ENCODE measurements around the gene GSC.
A peak's percentile ranks its signal among the peaks of the same experiment; 100 is the strongest.
"Not testable (repeated sequence)": the region's sequence is repeated elsewhere in the genome, so short reads cannot be mapped to it uniquely, and the experiment has no call there.

GSC gene

GRCh38 chr14:94748667-94749347 lies 21.1 kb downstream of the GSC start:
- DNase-seq (ENCODE audit: insufficient read length, low spot score) (no peak), FAIRE-seq (peak; percentile 35)
- no peak for TF ChIP-seq POU2F2 (IDR thresholded peaks at IDR 0.05; ENCODE audit: low read depth, low read length)
- no peak for TF ChIP-seq SPI1 (IDR thresholded peaks at IDR 0.05; ENCODE audit: low read depth, low read length)
- no peak for TF ChIP-seq POLR2AphosphoS5 (IDR thresholded peaks at IDR 0.05; ENCODE audit: low read depth, low read length)
- TF ChIP-seq TAF1 (IDR thresholded peaks at IDR 0.05; ENCODE audit: low read depth, low read length): no peak
- no peak for TF ChIP-seq PAX5 (IDR thresholded peaks at IDR 0.05; ENCODE audit: insufficient read depth, low read length, severe bottlenecking)
- TF ChIP-seq POLR2A (IDR thresholded peaks at IDR 0.05; ENCODE audit: low read depth, low read length): no peak

GRCh38 chr14:94747739-94748138 lies 22.2 kb downstream of the GSC start:
- DNase-seq (ENCODE audit: insufficient read length, low spot score) (no peak), FAIRE-seq (no peak)
- TF ChIP-seq POU2F2 (IDR thresholded peaks at IDR 0.05; ENCODE audit: low read depth, low read length) (no peak), POLR2AphosphoS5 (IDR thresholded peaks at IDR 0.05; ENCODE audit: low read depth, low read length) (no peak), POLR2A (IDR thresholded peaks at IDR 0.05; ENCODE audit: low read depth, low read length) (no peak), TAF1 (IDR thresholded peaks at IDR 0.05; ENCODE audit: low read depth, low read length) (no peak), SPI1 (IDR thresholded peaks at IDR 0.05; ENCODE audit: low read depth, low read length) (no peak), PAX5 (IDR thresholded peaks at IDR 0.05; ENCODE audit: insufficient read depth, low read length, severe bottlenecking) (no peak)

GRCh38 chr14:94747153-94747552 lies 22.8 kb downstream of the GSC start:
- not testable (repeated sequence) for FAIRE-seq; DNase-seq (ENCODE audit: insufficient read length, low spot score)

- no peak for TF ChIP-seq POU2F2 (IDR thresholded peaks at IDR 0.05; ENCODE audit: low read depth, low read length)
- no peak for TF ChIP-seq TAF1 (IDR thresholded peaks at IDR 0.05; ENCODE audit: low read depth, low read length)
- no peak for TF ChIP-seq SPI1 (IDR thresholded peaks at IDR 0.05; ENCODE audit: low read depth, low read length)
- no peak for TF ChIP-seq PAX5 (IDR thresholded peaks at IDR 0.05; ENCODE audit: insufficient read depth, low read length, severe bottlenecking)
- no peak for TF ChIP-seq POLR2A (IDR thresholded peaks at IDR 0.05; ENCODE audit: low read depth, low read length)
- TF ChIP-seq POLR2AphosphoS5 (IDR thresholded peaks at IDR 0.05; ENCODE audit: low read depth, low read length): no peak
- FAIRE-seq (no peak), DNase-seq (ENCODE audit: insufficient read length, low spot score) (no peak)
Observed at GRCh38 chr14:94746131-94746530, 23.8 kb downstream of the GSC start.

- DNase-seq (ENCODE audit: insufficient read length, low spot score) (no peak), FAIRE-seq (no peak)
- TF ChIP-seq POLR2A (IDR thresholded peaks at IDR 0.05; ENCODE audit: low read depth, low read length) (no peak), TAF1 (IDR thresholded peaks at IDR 0.05; ENCODE audit: low read depth, low read length) (no peak), POLR2AphosphoS5 (IDR thresholded peaks at IDR 0.05; ENCODE audit: low read depth, low read length) (no peak), POU2F2 (IDR thresholded peaks at IDR 0.05; ENCODE audit: low read depth, low read length) (no peak), PAX5 (IDR thresholded peaks at IDR 0.05; ENCODE audit: insufficient read depth, low read length, severe bottlenecking) (no peak), SPI1 (IDR thresholded peaks at IDR 0.05; ENCODE audit: low read depth, low read length) (no peak)
Observed at GRCh38 chr14:94738751-94739150, 31.2 kb downstream of the GSC start.

GRCh38 chr14:94738097-94738496 lies 31.8 kb downstream of the GSC start:
- TF ChIP-seq PAX5 (IDR thresholded peaks at IDR 0.05; ENCODE audit: insufficient read depth, low read length, severe bottlenecking) (no peak), POLR2A (IDR thresholded peaks at IDR 0.05; ENCODE audit: low read depth, low read length) (no peak), POLR2AphosphoS5 (IDR thresholded peaks at IDR 0.05; ENCODE audit: low read depth, low read length) (no peak), SPI1 (IDR thresholded peaks at IDR 0.05; ENCODE audit: low read depth, low read length) (no peak), POU2F2 (IDR thresholded peaks at IDR 0.05; ENCODE audit: low read depth, low read length) (no peak), TAF1 (IDR thresholded peaks at IDR 0.05; ENCODE audit: low read depth, low read length) (no peak)
- no peak for FAIRE-seq

GRCh38 chr14:94728950-94729349 lies 41.0 kb downstream of the GSC start:
- no peak for FAIRE-seq
- DNase-seq (ENCODE audit: insufficient read length, low spot score): no peak
- TF ChIP-seq PAX5 (IDR thresholded peaks at IDR 0.05; ENCODE audit: insufficient read depth, low read length, severe bottlenecking) (no peak), SPI1 (IDR thresholded peaks at IDR 0.05; ENCODE audit: low read depth, low read length) (no peak)

More at GRCh38 chr14:94738097-94738496, 31.8 kb downstream of the GSC start:
- no peak for DNase-seq (ENCODE audit: insufficient read length, low spot score)

- DNase-seq (ENCODE audit: insufficient read length, low spot score); FAIRE-seq: not testable (repeated sequence)
Observed at GRCh38 chr14:94728440-94728839, 41.5 kb downstream of the GSC start.

GRCh38 chr14:94726649-94727048 lies 43.3 kb downstream of the GSC start:
- not testable (repeated sequence) for FAIRE-seq; DNase-seq (ENCODE audit: insufficient read length, low spot score)

- DNase-seq (ENCODE audit: insufficient read length, low spot score) (no peak), FAIRE-seq (no peak)
- TF ChIP-seq TAF1 (IDR thresholded peaks at IDR 0.05; ENCODE audit: low read depth, low read length) (no peak), POU2F2 (IDR thresholded peaks at IDR 0.05; ENCODE audit: low read depth, low read length) (no peak), PAX5 (IDR thresholded peaks at IDR 0.05; ENCODE audit: insufficient read depth, low read length, severe bottlenecking) (no peak), POLR2AphosphoS5 (IDR thresholded peaks at IDR 0.05; ENCODE audit: low read depth, low read length) (no peak), POLR2A (IDR thresholded peaks at IDR 0.05; ENCODE audit: low read depth, low read length) (no peak), SPI1 (IDR thresholded peaks at IDR 0.05; ENCODE audit: low read depth, low read length) (no peak)
Observed at GRCh38 chr14:94724993-94725392, 44.9 kb downstream of the GSC start.

- DNase-seq (ENCODE audit: insufficient read length, low spot score): no peak
- no peak for FAIRE-seq
- TF ChIP-seq SPI1 (IDR thresholded peaks at IDR 0.05; ENCODE audit: low read depth, low read length) (no peak), PAX5 (IDR thresholded peaks at IDR 0.05; ENCODE audit: insufficient read depth, low read length, severe bottlenecking) (no peak), POLR2A (IDR thresholded peaks at IDR 0.05; ENCODE audit: low read depth, low read length) (no peak)
Observed at GRCh38 chr14:94722397-94722796, 47.5 kb downstream of the GSC start.
